Measurements from ENCODE around the gene PDCD11. TPM values are rescaled to one million over a fixed set of nuclear protein-coding genes. Genes with fewer than 3 reads are reported as not detected.
"Not testable (repeated sequence)": the region's sequence is repeated elsewhere in the genome, so short reads cannot be mapped to it uniquely, and the experiment has no call there.

PDCD11 gene
- total RNA-seq, result 10 to 100 TPM; 26.4 to 38.3 (median 29.3) TPM

- TF ChIP-seq EP300 (IDR thresholded peaks at IDR 0.05) (no peak), CTCF (IDR thresholded peaks at IDR 0.05) (peak in 1 of 2 donors; percentile 13), POLR2AphosphoS5 (IDR thresholded peaks at IDR 0.05) (peak; percentile 41 to 59 (median 46)), POLR2A (IDR thresholded peaks at IDR 0.05) (peak in 1 of 2 donors; percentile 45)
- peaks cover 40% of the 10 kb centered on the region for H3K4me1 ChIP-seq
- peaks cover 34% of the 10 kb centered on the region for H3K36me3 ChIP-seq
- WGBS, result under 1% methylated on average over 33 of the region's 56 CpGs
- H3K4me3 ChIP-seq, result peak within 1 kb of the TSS; percentile 73
- DNase-seq (ENCODE audit: low spot score in 2 of 2), result peak; percentile 99
- no peaks in the 10 kb centered on the region for H3K9me3 ChIP-seq
- no peaks in the 10 kb centered on the region for H3K27me3 ChIP-seq
- peak within 1 kb of the TSS; percentile 79 for H3K27ac ChIP-seq
Measured at GRCh38 chr10:103396067-103396788, at the start of gene PDCD11, which contains the start of gene ATP5MK. Gene PDCD11 (plus strand): TSS chr10:103396626. CDS start chr10:103398427, 1,801 bp downstream. Gene ATP5MK (minus strand): TSS chr10:103396475. CDS start chr10:103392457, 4,018 bp downstream.

GRCh38 chr10:103350175-103350516 lies 46.3 kb upstream of the PDCD11 start:
- no peak for DNase-seq (ENCODE audit: low spot score in 2 of 2)
- WGBS, result 57% methylated on average over 16 of the region's 16 CpGs
- peaks cover 29% of the 10 kb centered on the region for H3K36me3 ChIP-seq
- no peaks in the 10 kb centered on the region for H3K9me3 ChIP-seq
- H3K27ac ChIP-seq, result peak overlapping the region; percentile 81
- H3K4me1 ChIP-seq, result peaks cover 7% of the 10 kb centered on the region
- peak overlapping the region; percentile 86 for H3K4me3 ChIP-seq
- TF ChIP-seq POLR2AphosphoS5 (IDR thresholded peaks at IDR 0.05), result no peak
- no peak for TF ChIP-seq POLR2A (IDR thresholded peaks at IDR 0.05)
- no peak for TF ChIP-seq EP300 (IDR thresholded peaks at IDR 0.05)
- no peak for TF ChIP-seq CTCF (IDR thresholded peaks at IDR 0.05)
- no peaks in the 10 kb centered on the region for H3K27me3 ChIP-seq

- WGBS, result under 1% methylated on average over 66 of the region's 82 CpGs
- TF ChIP-seq POLR2AphosphoS5 (IDR thresholded peaks at IDR 0.05) (no peak), EP300 (IDR thresholded peaks at IDR 0.05) (no peak), POLR2A (IDR thresholded peaks at IDR 0.05) (no peak), CTCF (IDR thresholded peaks at IDR 0.05) (no peak)
- H3K4me1 ChIP-seq, result peaks cover 7% of the 10 kb centered on the region
Measured at GRCh38 chr10:103350517-103351260, 45.7 kb upstream of the PDCD11 start, which contains the start of gene PCGF6. Gene PCGF6 (minus strand): TSS chr10:103351140. CDS start chr10:103351066, 74 bp downstream.

GRCh38 chr10:103353281-103353680 lies 43.1 kb upstream of the PDCD11 start:
- Histone ChIP-seq H3K27me3 (no peaks in the 10 kb centered on the region), H3K4me1 (peaks cover 7% of the 10 kb centered on the region), H3K4me3 (no peak overlapping the region), H3K9me3 (no peaks in the 10 kb centered on the region), H3K27ac (no peak overlapping the region), H3K36me3 (no peaks in the 10 kb centered on the region)
- TF ChIP-seq EP300 (IDR thresholded peaks at IDR 0.05) (no peak), POLR2A (IDR thresholded peaks at IDR 0.05) (no peak), CTCF (IDR thresholded peaks at IDR 0.05) (no peak), POLR2AphosphoS5 (IDR thresholded peaks at IDR 0.05) (no peak)
- no peak for DNase-seq (ENCODE audit: low spot score in 2 of 2)
- 41% methylated on average over 2 of the region's 2 CpGs for WGBS

More at GRCh38 chr10:103350517-103351260, 45.7 kb upstream of the PDCD11 start, which contains the start of gene PCGF6:
- Histone ChIP-seq H3K27me3 (no peaks in the 10 kb centered on the region), H3K36me3 (peaks cover 24% of the 10 kb centered on the region), H3K27ac (peak within 1 kb of the TSS; percentile 81), H3K4me3 (peak within 1 kb of the TSS; percentile 86), H3K9me3 (no peaks in the 10 kb centered on the region)
- DNase-seq (ENCODE audit: low spot score in 2 of 2), result peak; percentile 76 to 82

- not testable (repeated sequence) for DNase-seq (ENCODE audit: low spot score in 2 of 2); H3K4me1 ChIP-seq; H3K36me3 ChIP-seq; H3K27me3 ChIP-seq; H3K27ac ChIP-seq; H3K4me3 ChIP-seq; H3K9me3 ChIP-seq
- WGBS, result 91% methylated on average over 4 of the region's 4 CpGs
Measured at GRCh38 chr10:103354567-103354966, 41.9 kb upstream of the PDCD11 start.

All from suprapubic skin (tissue), 4 donors.